ENCODE results near the gene C6orf52.

C6orf52 gene

GRCh38 chr6:10733863-10734262, 39.4 kb upstream of the C6orf52 start:
- TF ChIP-seq POU6F1 (CRISPR knock-in tag; IDR thresholded peaks at IDR 0.05; ENCODE audit: borderline replicate concordance, low read depth): no peak
- no peak for TF ChIP-seq SNAI2 (CRISPR knock-in tag; IDR thresholded peaks at IDR 0.05)
- TF ChIP-seq TSHZ2 (CRISPR knock-in tag; IDR thresholded peaks at IDR 0.05): no peak
- no peak for TF ChIP-seq RARB (CRISPR knock-in tag; IDR thresholded peaks at IDR 0.05)
- no peak for TF ChIP-seq PPARA (CRISPR knock-in tag; IDR thresholded peaks at IDR 0.05; ENCODE audit: borderline replicate concordance)
- TF ChIP-seq ZFP3 (CRISPR knock-in tag; IDR thresholded peaks at IDR 0.05): no peak
- no peak for TF ChIP-seq GLIS3 (CRISPR knock-in tag; IDR thresholded peaks at IDR 0.05)
- TF ChIP-seq CREB5 (CRISPR knock-in tag; IDR thresholded peaks at IDR 0.05; ENCODE audit: low read depth): no peak
- no peak for TF ChIP-seq TCF4 (CRISPR knock-in tag; IDR thresholded peaks at IDR 0.05; ENCODE audit: borderline replicate concordance)
- no peak for TF ChIP-seq TOX (CRISPR knock-in tag; IDR thresholded peaks at IDR 0.05; ENCODE audit: borderline replicate concordance)
- TF ChIP-seq ESRRG (CRISPR knock-in tag; IDR thresholded peaks at IDR 0.05): no peak
- ATAC-seq: no peak

GRCh38 chr6:10733151-10733715, 38.8 kb upstream of the C6orf52 start:
- no peak; the same call in 2 of the 3 replicates for ATAC-seq

GRCh38 chr6:10730254-10730653, 35.8 kb upstream of the C6orf52 start:
- TF ChIP-seq ZC3H10 (CRISPR knock-in tag; IDR thresholded peaks at IDR 0.05) (no peak), ARNTL (CRISPR knock-in tag; IDR thresholded peaks at IDR 0.05; ENCODE audit: borderline replicate concordance, low read depth) (no peak), ZFP30 (CRISPR knock-in tag; IDR thresholded peaks at IDR 0.05) (no peak), CSRNP3 (CRISPR knock-in tag; IDR thresholded peaks at IDR 0.05) (no peak), ZFP3 (CRISPR knock-in tag; IDR thresholded peaks at IDR 0.05) (no peak), ISL1 (CRISPR knock-in tag; IDR thresholded peaks at IDR 0.05) (no peak), ZNF70 (CRISPR knock-in tag; IDR thresholded peaks at IDR 0.05) (no peak), SNAI2 (CRISPR knock-in tag; IDR thresholded peaks at IDR 0.05) (no peak), PPARA (CRISPR knock-in tag; IDR thresholded peaks at IDR 0.05; ENCODE audit: borderline replicate concordance) (no peak), OSR1 (CRISPR knock-in tag; IDR thresholded peaks at IDR 0.05) (no peak), RARB (CRISPR knock-in tag; IDR thresholded peaks at IDR 0.05) (no peak), CREB5 (CRISPR knock-in tag; IDR thresholded peaks at IDR 0.05; ENCODE audit: low read depth) (no peak), TOX (CRISPR knock-in tag; IDR thresholded peaks at IDR 0.05; ENCODE audit: borderline replicate concordance) (no peak), CSDC2 (CRISPR knock-in tag; IDR thresholded peaks at IDR 0.05) (no peak), ZNF565 (CRISPR knock-in tag; conservative IDR thresholded peaks at IDR 0.05; ENCODE audit: low read depth) (no peak), TCF4 (CRISPR knock-in tag; IDR thresholded peaks at IDR 0.05; ENCODE audit: borderline replicate concordance) (no peak), ZNF8 (CRISPR knock-in tag; IDR thresholded peaks at IDR 0.05) (no peak)
- ATAC-seq: no peak

More at GRCh38 chr6:10733151-10733715, 38.8 kb upstream of the C6orf52 start:
- TF ChIP-seq TOX (CRISPR knock-in tag; IDR thresholded peaks at IDR 0.05; ENCODE audit: borderline replicate concordance) (no peak), CSDC2 (CRISPR knock-in tag; IDR thresholded peaks at IDR 0.05) (no peak), ISL1 (CRISPR knock-in tag; IDR thresholded peaks at IDR 0.05) (no peak), ZFP3 (CRISPR knock-in tag; IDR thresholded peaks at IDR 0.05) (no peak), TCF4 (CRISPR knock-in tag; IDR thresholded peaks at IDR 0.05; ENCODE audit: borderline replicate concordance) (no peak)
